SK-N-MC (cell line): ENCODE data around the gene SEPTIN14.

ENCODE experiments used
- EZH2 ChIP-seq: fragments of 200-600 bp; sonication (generic); IDR thresholded peaks from one replicate; pipeline ENCODE4 v1.6.1; 2017; ENCODE audit warnings: antibody characterized with exemption
- FOXP2 ChIP-seq: optimal IDR thresholded peaks from 2 replicates; pipeline ENCODE3; 2011; ENCODE audit warnings: mild to moderate bottlenecking, moderate library complexity; ENCODE audit not compliant: insufficient read depth; ENCODE audit errors: extremely low read length, control extremely low read depth
- POLR2AphosphoS5 ChIP-seq: IDR thresholded peaks from 2 replicates; pipeline ENCODE4 v1.6.1; 2012; ENCODE audit warnings: mild to moderate bottlenecking, low read depth, low read length, borderline replicate concordance

DNA sequence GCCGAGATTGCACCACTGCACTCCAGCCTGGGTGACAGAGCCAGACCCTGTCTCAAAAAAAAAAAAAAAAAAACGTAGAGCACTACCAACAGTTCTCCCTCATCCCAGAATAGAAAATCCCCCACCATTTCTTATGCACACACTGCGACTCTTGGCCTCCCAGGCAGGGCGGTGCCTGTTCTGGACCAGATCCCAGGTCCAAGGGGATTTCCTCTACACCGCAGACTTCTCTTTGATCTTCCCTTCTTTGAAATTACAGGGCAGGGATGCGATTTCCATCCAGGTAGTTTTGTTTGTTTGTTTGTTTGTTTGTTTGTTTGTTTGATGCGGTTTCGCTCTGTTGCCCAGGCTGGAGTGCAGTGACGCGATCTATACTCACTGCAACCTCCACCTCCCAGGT, 91.8 kb downstream of the SEPTIN14 start:
- TF ChIP-seq POLR2AphosphoS5 (no peak), EZH2 (no peak), FOXP2 (no peak)
